Panc1 (cell line): ENCODE data around the gene LSM4. TPM values are rescaled to one million over a fixed set of nuclear protein-coding genes. Genes with fewer than 3 reads are reported as not detected.

Experiments
- ATAC-seq: fragments of 200-7000 bp; cut with Tn5 transposase; 2 replicates; pipeline ENCODE4 v1.9.1; 2020; ENCODE audit warnings: mild to moderate bottlenecking, moderate library complexity
- BruUV-seq: library from RNA; stranded (reverse); fragments of 400-500 nt; replicated peaks from 2 replicates; lab custom pipeline; 2021; lab: Mats Ljungman, UMichigan
- CTCF ChIA-PET: fragments of 300-600 bp; sonication (Branson Sonifier 250); formaldehyde crosslinking; loops from one replicate; lab custom pipeline; 2022; ENCODE audit warnings: antibody characterized with exemption; lab: Charles Lee
- POLR2A ChIA-PET: fragments of 300-600 bp; sonication (Branson Sonifier 250); formaldehyde crosslinking; loops from one replicate; lab custom pipeline; 2022; ENCODE audit warnings: antibody characterized with exemption; lab: Charles Lee
- DNase-seq: peaks from one replicate; pipeline ENCODE4 v3.0.0-alpha.2; 2010; ENCODE audit warnings: low read depth, low spot score
- H3K27ac ChIP-seq: 2 replicates; pipeline ENCODE4 v1.5.1; 2011; ENCODE audit warnings: mild to moderate bottlenecking, low read length, inconsistent platforms
- H3K27me3 ChIP-seq: fragments of 200-500 bp; sonication (Bioruptor generic); 2 replicates; pipeline ENCODE4 v1.6.0; 2014; ENCODE audit warnings: low read length, inconsistent platforms; ENCODE audit not compliant: control insufficient read depth, insufficient read depth
- H3K36me3 ChIP-seq: fragments of 200-500 bp; sonication (Bioruptor generic); 2 replicates; pipeline ENCODE4 v1.5.1; 2014; ENCODE audit warnings: inconsistent platforms, mild to moderate bottlenecking, low read length, moderate library complexity; ENCODE audit not compliant: control insufficient read depth, insufficient read depth
- H3K4me1 ChIP-seq: 2 replicates; pipeline ENCODE4 v1.5.1; 2011; ENCODE audit warnings: inconsistent platforms, mild to moderate bottlenecking, low read length, moderate library complexity; ENCODE audit not compliant: control insufficient read depth, insufficient read depth
- H3K4me3 ChIP-seq, 2 experiments: 2 replicates each; pipeline ENCODE4 v1.5.1; 2011 to 2012; ENCODE audit warnings: low read depth in 2 of 2, low read length in 2 of 2, mild to moderate bottlenecking in 2 of 2, inconsistent platforms in 1 of 2, moderate library complexity in 1 of 2
- H3K9me3 ChIP-seq: fragments of 200-500 bp; sonication (Bioruptor generic); 2 replicates; pipeline ENCODE4 v1.5.1; 2014; ENCODE audit warnings: low read depth, mild to moderate bottlenecking, inconsistent platforms, low read length, moderate library complexity; ENCODE audit not compliant: control insufficient read depth, insufficient read depth
- CTCF ChIP-seq: fragments of 450-650 bp; IDR thresholded peaks from 2 replicates; pipeline ENCODE4 v1.5.1; 2017; ENCODE audit warnings: mild to moderate bottlenecking
- POLR2AphosphoS5 ChIP-seq: IDR thresholded peaks from 2 replicates; pipeline ENCODE4 v1.6.1; 2012; ENCODE audit warnings: mild to moderate bottlenecking, low read depth, low read length, moderate library complexity
- REST ChIP-seq, 2 experiments: IDR thresholded peaks; 2 replicates each; pipeline ENCODE4 v1.6.1; 2011 to 2012; ENCODE audit warnings: low read depth in 2 of 2, control low read depth in 1 of 2, low read length in 1 of 2, mild to moderate bottlenecking in 1 of 2, moderate library complexity in 1 of 2; ENCODE audit not compliant: insufficient read depth in 1 of 2
- SIN3A ChIP-seq: IDR thresholded peaks from 2 replicates; pipeline ENCODE4 v1.6.1; 2012; ENCODE audit warnings: low read depth, mild to moderate bottlenecking, low read length, moderate library complexity, borderline replicate concordance; ENCODE audit not compliant: insufficient read depth
- TCF7L2 ChIP-seq: IDR thresholded peaks from 2 replicates; pipeline ENCODE4 v1.6.1; 2011; ENCODE audit warnings: mild to moderate bottlenecking, low read depth, low read length, inconsistent platforms
- in situ Hi-C: cut with HindIII; loops from 2 replicates; pipeline ENCODE4 v1.10.0; 2016; ENCODE audit warnings: low sequenced_read_pairs, low pct_unique_long_range_greater_than_20kb
- intact Hi-C: fragments of 100-400 bp; cut with micrococcal nuclease; formaldehyde crosslinking; loops from one replicate; pipeline ENCODE4 v1.10.0; 2022; ENCODE audit not compliant: unreplicated experiment
- total RNA-seq: library from RNA; stranded (reverse); gene quantifications from one replicate; pipeline ENCODE4 v1.2.1, GENCODE V29; 2021; ENCODE audit not compliant: unreplicated experiment

Gene LSM4
- total RNA-seq, 1 experiment from 2014 or later = 209 TPM

GRCh38 chr19:18338541-18338940, 15.7 kb upstream of the LSM4 start:
- ATAC-seq = no peak
- in situ Hi-C loops (no loop called here), intact Hi-C loops (no loop called here)
- Histone ChIP-seq H3K36me3 (no peaks in the 10 kb centered on the region; the same call in 1 of the 2 replicates), H3K27ac (no peak overlapping the region), H3K27me3 (no peaks in the 10 kb centered on the region), H3K9me3 (no peaks in the 10 kb centered on the region), H3K4me1 (peaks cover 9% of the 10 kb centered on the region; the same call in 1 of the 2 replicates), H3K4me3 (no peak overlapping the region)
- ChIA-PET CTCF (no interaction called here), POLR2A (no interaction called here)
- no peak for DNase-seq
- BruUV-seq = no TSS peak
- TF ChIP-seq SIN3A = no peak
- TF ChIP-seq POLR2AphosphoS5 = no peak
- TF ChIP-seq TCF7L2 = no peak
- no peak for TF ChIP-seq REST (IDR thresholded peaks at IDR 0.05; ENCODE audit: insufficient read depth in 1 of 2, low read depth in 2 of 2, low read length in 1 of 2)
- no peak for TF ChIP-seq CTCF

- BruUV-seq = no TSS peak
- H3K36me3 ChIP-seq = no peaks in the 10 kb centered on the region; the same call in 1 of the 2 replicates
- no peak overlapping the region for H3K4me3 ChIP-seq
- H3K9me3 ChIP-seq = no peaks in the 10 kb centered on the region
- TF ChIP-seq SIN3A (no peak), REST (IDR thresholded peaks at IDR 0.05; ENCODE audit: insufficient read depth in 1 of 2, low read depth in 2 of 2, low read length in 1 of 2) (no peak), POLR2AphosphoS5 (no peak), TCF7L2 (no peak), CTCF (no peak)
- intact Hi-C loops (no loop called here), in situ Hi-C loops (no loop called here)
- DNase-seq = no peak
- H3K27me3 ChIP-seq = no peaks in the 10 kb centered on the region
- ChIA-PET CTCF (interaction anchor here (0.6 to 0.7 kb wide), 2 partner anchors 10 to 50 kb away, joined by 3 read pairs; partner anchors contain the start of gene GDF15), POLR2A (no interaction called here)
- peaks cover 4% of the 10 kb centered on the region; the same call in 1 of the 2 replicates for H3K4me1 ChIP-seq
- no peak for ATAC-seq
- no peak overlapping the region for H3K27ac ChIP-seq
Observed at GRCh38 chr19:18336121-18336520, 13.2 kb upstream of the LSM4 start.
